Lower lobe of right lung (tissue), 2 donors: Measurements from ENCODE around the gene MAGEB17. TPM values are rescaled to one million over a fixed set of nuclear protein-coding genes. Genes with fewer than 3 reads are reported as not detected.
"Not testable (repeated sequence)": the region's sequence is repeated elsewhere in the genome, so short reads cannot be mapped to it uniquely, and the experiment has no call there.

Source experiments
- ATAC-seq, 2 donors: fragments of 200-7000 bp; cut with Tn5 transposase; one replicate each; pipeline ENCODE4 v1.9.1; 2020 to 2022; ENCODE audit warnings: mild to moderate bottlenecking in 2 of 2, moderate library complexity in 2 of 2
- DNase-seq: peaks from one replicate; pipeline ENCODE4 v3.0.0-alpha.2; 2020
- H3K27ac ChIP-seq: fragments of 200-600 bp; one replicate; pipeline ENCODE4 v1.8.0; 2022
- H3K27me3 ChIP-seq: fragments of 200-600 bp; one replicate; pipeline ENCODE4 v1.8.0; 2022; ENCODE audit warnings: low read depth
- H3K36me3 ChIP-seq: fragments of 200-600 bp; one replicate; pipeline ENCODE4 v1.8.0; 2022; ENCODE audit warnings: mild to moderate bottlenecking
- H3K4me1 ChIP-seq: fragments of 200-600 bp; one replicate; pipeline ENCODE4 v1.8.0; 2022
- H3K4me3 ChIP-seq: fragments of 200-600 bp; one replicate; pipeline ENCODE4 v1.8.0; 2022; ENCODE audit warnings: mild to moderate bottlenecking
- H3K9me3 ChIP-seq: fragments of 200-600 bp; one replicate; pipeline ENCODE4 v1.8.0; 2022
- CTCF ChIP-seq: fragments of 200-600 bp; IDR thresholded peaks from one replicate; pipeline ENCODE4 v1.8.0; 2022; ENCODE audit warnings: antibody characterized with exemption, mild to moderate bottlenecking
- intact Hi-C: fragments of 100-400 bp; cut with DNase I; formaldehyde crosslinking; loops from one replicate; pipeline ENCODE4 v1.11.0; 2022
- total RNA-seq: library from RNA; stranded (reverse); fragmentation: NEBNext Ultra II Directional; extraction: Animal tissue kit (Norgen Biotek cat#: 25700); gene quantifications from one replicate; pipeline ENCODE4 v1.2.1, GENCODE V29; 2021
- donor health status: DM: no; HTN: yes; CAD: no; lungs with severe emphysema.

Gene MAGEB17
- total RNA-seq, 1 donor from 2014 or later, result not detected

- Histone ChIP-seq H3K27ac (no peak overlapping the region), H3K4me3 (no peak overlapping the region), H3K4me1 (no peaks in the 10 kb centered on the region), H3K9me3 (no peaks in the 10 kb centered on the region), H3K36me3 (no peaks in the 10 kb centered on the region), H3K27me3 (no peaks in the 10 kb centered on the region)
- DNase-seq, result no peak
- no peak for ATAC-seq
- intact Hi-C loops, result no loop called here
- TF ChIP-seq CTCF, result no peak
Observed at GRCh38 chrX:16171944-16172343, 4.7 kb downstream of the MAGEB17 start.

GRCh38 chrX:16172391-16172790, 5.1 kb downstream of the MAGEB17 start:
- ATAC-seq (no peak), DNase-seq (no peak)
- Histone ChIP-seq H3K27ac (no peak overlapping the region), H3K4me3 (no peak overlapping the region), H3K4me1 (no peaks in the 10 kb centered on the region), H3K36me3 (no peaks in the 10 kb centered on the region), H3K27me3 (no peaks in the 10 kb centered on the region), H3K9me3 (no peaks in the 10 kb centered on the region)
- no peak for TF ChIP-seq CTCF
- intact Hi-C loops, result no loop called here

- H3K36me3 ChIP-seq, result no peaks in the 10 kb centered on the region
- H3K27me3 ChIP-seq, result no peaks in the 10 kb centered on the region
- no peak for ATAC-seq
- H3K9me3 ChIP-seq, result no peaks in the 10 kb centered on the region
- H3K4me3 ChIP-seq, result no peak overlapping the region
- intact Hi-C loops, result no loop called here
- DNase-seq, result no peak
- no peak overlapping the region for H3K27ac ChIP-seq
- no peaks in the 10 kb centered on the region for H3K4me1 ChIP-seq
- no peak for TF ChIP-seq CTCF
Observed at GRCh38 chrX:16175329-16176061, 8.2 kb downstream of the MAGEB17 start.

- Histone ChIP-seq H3K9me3 (no peaks in the 10 kb centered on the region), H3K27ac (no peak overlapping the region), H3K36me3 (no peaks in the 10 kb centered on the region), H3K4me1 (no peaks in the 10 kb centered on the region), H3K4me3 (no peak overlapping the region), H3K27me3 (no peaks in the 10 kb centered on the region)
- ATAC-seq (no peak), DNase-seq (no peak)
- no peak for TF ChIP-seq CTCF
- intact Hi-C loops, result no loop called here
Observed at GRCh38 chrX:16177260-16177659, 10.0 kb downstream of the MAGEB17 start.

- H3K9me3 ChIP-seq, H3K4me3 ChIP-seq, H3K36me3 ChIP-seq, DNase-seq, ATAC-seq, intact Hi-C loops, H3K27ac ChIP-seq, H3K4me1 ChIP-seq, H3K27me3 ChIP-seq: not testable (repeated sequence)
Observed at GRCh38 chrX:16183843-16184242, 16.6 kb downstream of the MAGEB17 start.

GRCh38 chrX:16185725-16186136, 18.4 kb downstream of the MAGEB17 start:
- Histone ChIP-seq H3K4me3 (no peak overlapping the region), H3K9me3 (no peaks in the 10 kb centered on the region), H3K27me3 (no peaks in the 10 kb centered on the region), H3K27ac (no peak overlapping the region), H3K4me1 (no peaks in the 10 kb centered on the region), H3K36me3 (no peaks in the 10 kb centered on the region)
- no peak for DNase-seq
- ATAC-seq, result no peak
- no peak for TF ChIP-seq CTCF
- intact Hi-C loops, result no loop called here
